Upper lobe of right lung (tissue), 1 donor: ENCODE results near the gene ID2. TPM values are rescaled to one million over a fixed set of nuclear protein-coding genes. Genes with fewer than 3 reads are reported as not detected.
"Not testable (repeated sequence)": the region's sequence is repeated elsewhere in the genome, so short reads cannot be mapped to it uniquely, and the experiment has no call there.

Experiments
- ATAC-seq: fragments of 200-7000 bp; cut with Tn5 transposase; one replicate; pipeline ENCODE4 v1.9.1; 2020; ENCODE audit warnings: mild to moderate bottlenecking, moderate library complexity
- DNase-seq: peaks from one replicate; pipeline ENCODE4 v3.0.0-alpha.2; 2020
- H3K27ac ChIP-seq: fragments of 200-600 bp; one replicate; pipeline ENCODE4 v1.8.0; 2022
- H3K27me3 ChIP-seq: fragments of 200-600 bp; one replicate; pipeline ENCODE4 v1.8.0; 2022; ENCODE audit warnings: mild to moderate bottlenecking
- H3K36me3 ChIP-seq: fragments of 200-600 bp; one replicate; pipeline ENCODE4 v1.8.0; 2022
- H3K4me1 ChIP-seq: fragments of 200-600 bp; one replicate; pipeline ENCODE4 v1.8.0; 2022
- H3K4me3 ChIP-seq: fragments of 200-600 bp; one replicate; pipeline ENCODE4 v1.8.0; 2022; ENCODE audit warnings: mild to moderate bottlenecking
- H3K9me3 ChIP-seq: fragments of 200-600 bp; one replicate; pipeline ENCODE4 v1.8.0; 2022
- intact Hi-C: fragments of 100-400 bp; cut with DNase I; formaldehyde crosslinking; loops from one replicate; pipeline ENCODE4 v1.11.0; 2022
- total RNA-seq: library from RNA; stranded (reverse); fragmentation: NEBNext Ultra II Directional; extraction: Animal tissue kit (Norgen Biotek cat#: 25700); gene quantifications from one replicate; pipeline ENCODE4 v1.2.1, GENCODE V29; 2021
- TF ChIP-seq, protein P1 (sequence below): fragments of 200-600 bp; IDR thresholded peaks from one replicate; pipeline ENCODE4 v1.8.0; 2022; ENCODE audit warnings: antibody characterized with exemption
- donor health status: DM: no; HTN: yes; CAD: no; lungs with severe emphysema.

Gene ID2
- total RNA-seq, 1 donor from 2014 or later: 99.5 TPM

DNA sequence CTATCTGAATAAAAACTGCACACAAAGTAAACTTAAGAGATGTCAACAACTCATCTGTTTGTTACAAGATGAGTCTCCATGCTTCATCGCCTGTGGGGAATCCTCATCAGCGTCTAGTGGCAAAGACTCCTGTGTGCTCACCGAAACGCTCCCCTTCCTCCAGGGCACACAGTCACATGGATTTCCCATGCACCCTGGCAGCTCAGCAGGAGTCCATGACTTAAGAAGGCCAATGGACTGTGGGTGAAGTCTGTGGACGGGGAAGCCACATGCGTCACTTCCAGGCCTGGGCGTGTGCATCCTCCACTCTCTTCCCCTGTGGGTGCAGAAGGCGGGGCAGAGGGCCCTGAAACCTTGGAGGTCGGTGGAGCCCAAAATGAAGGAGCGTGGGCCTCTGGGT lies 41.1 kb downstream of the ID2 start:
- DNase-seq (no peak), ATAC-seq (no peak)
- H3K9me3 ChIP-seq: no peaks in the 10 kb centered on the region
- no peak overlapping the region for H3K27ac ChIP-seq
- H3K36me3 ChIP-seq: peaks cover 17% of the 10 kb centered on the region
- H3K4me3 ChIP-seq: no peak overlapping the region
- TF ChIP-seq, protein P1, sequence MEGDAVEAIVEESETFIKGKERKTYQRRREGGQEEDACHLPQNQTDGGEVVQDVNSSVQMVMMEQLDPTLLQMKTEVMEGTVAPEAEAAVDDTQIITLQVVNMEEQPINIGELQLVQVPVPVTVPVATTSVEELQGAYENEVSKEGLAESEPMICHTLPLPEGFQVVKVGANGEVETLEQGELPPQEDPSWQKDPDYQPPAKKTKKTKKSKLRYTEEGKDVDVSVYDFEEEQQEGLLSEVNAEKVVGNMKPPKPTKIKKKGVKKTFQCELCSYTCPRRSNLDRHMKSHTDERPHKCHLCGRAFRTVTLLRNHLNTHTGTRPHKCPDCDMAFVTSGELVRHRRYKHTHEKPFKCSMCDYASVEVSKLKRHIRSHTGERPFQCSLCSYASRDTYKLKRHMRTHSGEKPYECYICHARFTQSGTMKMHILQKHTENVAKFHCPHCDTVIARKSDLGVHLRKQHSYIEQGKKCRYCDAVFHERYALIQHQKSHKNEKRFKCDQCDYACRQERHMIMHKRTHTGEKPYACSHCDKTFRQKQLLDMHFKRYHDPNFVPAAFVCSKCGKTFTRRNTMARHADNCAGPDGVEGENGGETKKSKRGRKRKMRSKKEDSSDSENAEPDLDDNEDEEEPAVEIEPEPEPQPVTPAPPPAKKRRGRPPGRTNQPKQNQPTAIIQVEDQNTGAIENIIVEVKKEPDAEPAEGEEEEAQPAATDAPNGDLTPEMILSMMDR: no peak
- intact Hi-C loops: no loop called here
- no peaks in the 10 kb centered on the region for H3K27me3 ChIP-seq
- no peaks in the 10 kb centered on the region for H3K4me1 ChIP-seq

DNA sequence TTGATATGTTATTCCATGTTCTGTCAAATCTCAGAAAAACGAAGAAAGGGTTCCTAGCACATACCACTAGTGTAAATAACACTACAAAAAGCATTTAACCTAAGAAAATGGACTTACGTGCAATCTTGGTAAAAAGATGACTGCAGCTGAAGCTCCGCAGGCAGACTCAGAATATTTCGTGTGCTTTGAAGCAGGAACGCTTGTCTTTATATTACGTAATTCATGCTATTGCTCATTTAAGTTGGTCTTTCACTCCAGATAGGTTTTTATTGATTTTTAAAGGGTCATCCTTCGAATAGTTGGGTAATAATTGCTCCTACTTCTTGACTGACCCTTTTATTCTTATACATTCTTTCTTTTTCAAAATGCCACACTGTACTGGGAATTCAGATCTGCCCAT lies 44.0 kb downstream of the ID2 start:
- intact Hi-C loops: no loop called here
- ATAC-seq (no peak), DNase-seq (no peak)
- no peaks in the 10 kb centered on the region for H3K27me3 ChIP-seq
- H3K4me1 ChIP-seq: peaks cover 6% of the 10 kb centered on the region
- peaks cover 41% of the 10 kb centered on the region for H3K36me3 ChIP-seq
- TF ChIP-seq, protein P1: no peak
- H3K9me3 ChIP-seq: no peaks in the 10 kb centered on the region
- no peak overlapping the region for H3K27ac ChIP-seq
- H3K4me3 ChIP-seq: no peak overlapping the region

DNA sequence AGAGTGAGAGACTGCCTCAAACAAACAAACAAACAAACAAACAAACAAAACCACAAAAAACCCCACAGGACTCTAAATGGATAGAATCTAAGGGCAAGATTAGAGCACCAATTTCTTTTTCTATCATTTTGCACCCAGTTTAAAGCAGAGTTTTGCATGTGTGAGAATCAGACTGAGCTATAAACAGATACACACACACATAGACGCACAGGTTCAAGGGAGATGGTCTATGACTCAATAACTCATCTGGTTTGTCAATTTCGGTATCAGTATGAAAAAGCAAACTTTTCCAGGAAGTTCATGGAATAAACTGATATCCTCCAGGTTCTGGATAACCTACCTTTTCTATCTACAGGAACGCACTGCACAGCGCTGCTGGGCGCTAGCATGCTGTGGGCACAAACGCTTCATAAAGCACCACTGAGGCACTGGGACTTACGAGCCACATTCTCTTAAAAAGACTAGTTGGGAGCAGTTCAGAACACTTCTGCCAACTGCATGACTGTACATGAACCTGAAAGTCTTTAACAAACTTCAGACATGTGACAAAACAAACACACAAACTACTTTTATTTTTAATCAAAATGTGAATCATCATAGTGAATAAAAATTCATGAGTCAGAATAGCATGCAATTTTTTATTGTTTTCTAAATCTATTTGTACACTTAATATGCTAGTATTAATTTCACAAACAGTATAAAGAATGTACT lies 46.6 kb downstream of the ID2 start:
- intact Hi-C loops: no loop called here

DNA sequence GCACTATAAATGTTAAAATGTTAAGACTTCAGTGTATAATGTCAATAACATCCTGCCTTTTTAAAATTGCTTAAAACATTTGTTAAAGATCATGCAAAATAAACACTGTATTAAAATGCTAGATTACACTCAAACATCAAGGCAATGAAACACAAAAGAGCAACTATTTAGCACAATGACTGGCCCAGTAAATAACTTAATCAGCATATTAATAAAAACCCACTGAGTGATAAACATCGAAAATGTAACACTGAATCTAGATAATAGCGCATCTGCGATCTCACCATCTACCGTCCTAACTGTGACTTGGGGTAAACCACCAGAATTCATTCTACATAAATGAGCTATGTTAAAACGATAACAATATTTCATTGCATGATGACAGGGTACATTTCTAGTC lies 47.2 kb downstream of the ID2 start:
- intact Hi-C loops: not testable (repeated sequence)
- H3K36me3 ChIP-seq: peaks cover 74% of the 10 kb centered on the region

More for the DNA sequence above, 46.6 kb downstream of the ID2 start:
- DNase-seq (no peak), ATAC-seq (no peak)
- Histone ChIP-seq H3K36me3 (peaks cover 68% of the 10 kb centered on the region), H3K4me3 (no peak overlapping the region), H3K9me3 (no peaks in the 10 kb centered on the region), H3K27ac (no peak overlapping the region), H3K4me1 (peaks cover 6% of the 10 kb centered on the region), H3K27me3 (no peaks in the 10 kb centered on the region)
- TF ChIP-seq, protein P1: no peak

DNA sequence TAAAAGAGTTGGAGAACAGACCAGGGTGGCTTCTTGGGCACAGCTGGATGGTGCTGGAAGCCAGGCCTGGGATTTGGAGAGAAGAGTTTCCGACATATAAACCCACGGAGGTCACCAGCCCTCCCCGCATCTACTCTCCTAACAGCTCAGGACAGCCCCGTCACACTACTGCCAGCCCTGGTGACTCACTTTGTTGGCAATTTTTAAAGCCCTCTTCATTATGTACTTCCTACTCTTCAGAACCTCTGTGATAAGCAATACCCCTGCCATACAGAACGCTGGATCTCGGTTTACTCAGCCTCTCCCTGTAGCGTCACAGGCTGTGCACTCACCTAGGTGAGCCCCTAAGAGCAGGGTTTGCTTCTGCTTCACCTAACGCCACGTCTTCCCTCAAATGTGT lies 48.1 kb downstream of the ID2 start:
- DNase-seq (peak; percentile 67), ATAC-seq (peak; percentile 95)
- Histone ChIP-seq H3K4me3 (no peak overlapping the region), H3K4me1 (peaks cover 6% of the 10 kb centered on the region), H3K36me3 (peaks cover 82% of the 10 kb centered on the region), H3K9me3 (no peaks in the 10 kb centered on the region), H3K27me3 (no peaks in the 10 kb centered on the region), H3K27ac (peak overlapping the region; percentile 47)
- intact Hi-C loops: no loop called here
- TF ChIP-seq, protein P1: no peak

More for the DNA sequence above, 47.2 kb downstream of the ID2 start:
- H3K4me3 ChIP-seq, DNase-seq, H3K27ac ChIP-seq, ATAC-seq, H3K4me1 ChIP-seq, H3K27me3 ChIP-seq, H3K9me3 ChIP-seq: not testable (repeated sequence)

DNA sequence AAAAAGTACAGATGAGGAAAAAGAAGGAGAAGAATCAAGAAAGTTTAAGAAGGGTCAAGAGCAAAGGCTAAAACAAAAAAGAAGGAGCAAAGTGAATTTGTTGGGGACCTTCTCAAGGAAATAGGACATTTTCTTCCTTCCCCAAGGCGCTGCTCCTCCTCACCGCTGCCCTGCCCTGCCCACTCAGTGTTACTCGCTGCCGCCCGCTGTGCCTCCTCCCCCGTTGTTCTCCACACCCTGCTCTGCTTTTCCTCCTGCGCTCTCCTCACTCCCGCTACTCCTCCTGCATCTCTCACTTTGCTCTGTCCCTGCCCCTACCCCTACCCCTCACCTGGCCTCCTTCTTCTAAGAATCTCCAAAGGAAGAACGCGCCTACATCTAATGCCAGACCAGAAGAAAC lies 50.7 kb downstream of the ID2 start:
- H3K9me3 ChIP-seq: no peaks in the 10 kb centered on the region
- TF ChIP-seq, protein P1: no peak
- peaks cover 96% of the 10 kb centered on the region for H3K36me3 ChIP-seq
- no peak overlapping the region for H3K27ac ChIP-seq
- H3K4me3 ChIP-seq: no peak overlapping the region
- ATAC-seq (no peak), DNase-seq (no peak)
- peaks cover 6% of the 10 kb centered on the region for H3K4me1 ChIP-seq
- intact Hi-C loops: no loop called here
- H3K27me3 ChIP-seq: no peaks in the 10 kb centered on the region

Other genes starting within 250 kb of the ID2 start
- 69.6 TPM for gene KIDINS220, start 155.6 kb downstream of the ID2 start, total RNA-seq